PFSK-1 (cell line): ENCODE results near the gene LILRA6.

Experiments used
- FOXP2 ChIP-seq: optimal IDR thresholded peaks from 2 replicates; pipeline ENCODE3; 2011; ENCODE audit warnings: borderline replicate concordance, control low read depth, inconsistent platforms; ENCODE audit not compliant: insufficient read depth; ENCODE audit errors: extremely low read length, extremely low read depth
- POLR2AphosphoS5 ChIP-seq: IDR thresholded peaks from 2 replicates; pipeline ENCODE4 v1.6.1; 2012; ENCODE audit warnings: low read depth, mild to moderate bottlenecking, control low read depth, low read length, moderate library complexity
- REST ChIP-seq, 2 experiments: IDR thresholded peaks; 2 replicates each; pipeline versions ENCODE4 v1.6.1 to v1.8.0; 2011 to 2012; ENCODE audit warnings: low read depth in 2 of 2, low read length in 2 of 2, control low read depth in 1 of 2, inconsistent platforms in 1 of 2, mild to moderate bottlenecking in 1 of 2, moderate library complexity in 1 of 2; ENCODE audit not compliant: insufficient read depth in 1 of 2
- SIN3A ChIP-seq: IDR thresholded peaks from 2 replicates; pipeline ENCODE4 v1.6.1; 2012; ENCODE audit warnings: mild to moderate bottlenecking, low read length, moderate library complexity, borderline replicate concordance; ENCODE audit not compliant: insufficient read depth
- TAF1 ChIP-seq: IDR thresholded peaks from 2 replicates; pipeline ENCODE4 v1.6.1; 2012; ENCODE audit warnings: low read length, control low read depth, borderline replicate concordance; ENCODE audit not compliant: insufficient read depth

The LILRA6 gene

GRCh38 chr19:54279406-54279962 lies 36.9 kb upstream of the LILRA6 start:
- TF ChIP-seq REST (IDR thresholded peaks at IDR 0.05; ENCODE audit: insufficient read depth in 1 of 2, low read depth in 2 of 2, low read length in 2 of 2): no peak
- TF ChIP-seq POLR2AphosphoS5: no peak
- TF ChIP-seq SIN3A: no peak
- no peak for TF ChIP-seq TAF1
- no peak for TF ChIP-seq FOXP2

GRCh38 chr19:54275951-54276350 lies 33.4 kb upstream of the LILRA6 start:
- TF ChIP-seq POLR2AphosphoS5: no peak
- no peak for TF ChIP-seq SIN3A
- no peak for TF ChIP-seq REST (IDR thresholded peaks at IDR 0.05; ENCODE audit: insufficient read depth in 1 of 2, low read depth in 2 of 2, low read length in 2 of 2)
- TF ChIP-seq FOXP2: no peak
- TF ChIP-seq TAF1: no peak

GRCh38 chr19:54273821-54274220 lies 31.2 kb upstream of the LILRA6 start:
- TF ChIP-seq FOXP2 (no peak), SIN3A (no peak), POLR2AphosphoS5 (no peak), TAF1 (no peak), REST (IDR thresholded peaks at IDR 0.05; ENCODE audit: insufficient read depth in 1 of 2, low read depth in 2 of 2, low read length in 2 of 2) (no peak)

- TF ChIP-seq REST (IDR thresholded peaks at IDR 0.05; ENCODE audit: insufficient read depth in 1 of 2, low read depth in 2 of 2, low read length in 2 of 2) (no peak), SIN3A (no peak), TAF1 (no peak), FOXP2 (no peak), POLR2AphosphoS5 (no peak)
These were observed 28.5 kb upstream of the LILRA6 start for GRCh38 chr19:54271106-54271505.
